ENCODE measurements around the gene GAPT. TPM values are rescaled to one million over a fixed set of nuclear protein-coding genes. Genes with fewer than 3 reads are reported as not detected.

GAPT gene
- total RNA-seq, 6 donors from 2014 or later: 1.0 to 8.0 (median 6.4) TPM; not detected in 1

- H3K4me1 ChIP-seq: no peaks in the 10 kb centered on the region
- no peaks in the 10 kb centered on the region for H3K9me3 ChIP-seq
- H3K36me3 ChIP-seq: no peaks in the 10 kb centered on the region
- no peak overlapping the region for H3K27ac ChIP-seq
- H3K4me3 ChIP-seq: no peak overlapping the region
- DNase-seq (no peak), ATAC-seq (ENCODE audit: low FRiP score in 2 of 2) (no peak)
- no peak for TF ChIP-seq POLR2AphosphoS5 (IDR thresholded peaks at IDR 0.05)
- TF ChIP-seq POLR2A (IDR thresholded peaks at IDR 0.05): no peak
- TF ChIP-seq EP300 (IDR thresholded peaks at IDR 0.05): no peak
- no peak for TF ChIP-seq CTCF (IDR thresholded peaks at IDR 0.05)
- no peaks in the 10 kb centered on the region for H3K27me3 ChIP-seq
Observed at GRCh38 chr5:58493141-58493540, 1.9 kb downstream of the GAPT start.

GRCh38 chr5:58496488-58496887 lies 5.3 kb downstream of the GAPT start:
- no peak overlapping the region for H3K4me3 ChIP-seq
- no peak for ATAC-seq (ENCODE audit: low FRiP score in 2 of 2)
- no peak for DNase-seq
- H3K4me1 ChIP-seq: peaks cover 0 to 17% (median 6%) of the 10 kb centered on the region in 4 donors
- TF ChIP-seq POLR2A (IDR thresholded peaks at IDR 0.05): no peak
- peak in 2 of 6 experiments; percentile 16 to 18 for TF ChIP-seq CTCF (IDR thresholded peaks at IDR 0.05)
- TF ChIP-seq POLR2AphosphoS5 (IDR thresholded peaks at IDR 0.05): no peak
- no peak for TF ChIP-seq EP300 (IDR thresholded peaks at IDR 0.05)
- 72 to 82% methylated on average over 3 of the region's 3 CpGs for WGBS, 2 donors
- no peaks in the 10 kb centered on the region for H3K36me3 ChIP-seq
- no peak overlapping the region for H3K27ac ChIP-seq
- no peaks in the 10 kb centered on the region for H3K9me3 ChIP-seq
- H3K27me3 ChIP-seq: no peaks in the 10 kb centered on the region

GRCh38 chr5:58497386-58497785 lies 6.2 kb downstream of the GAPT start:
- Histone ChIP-seq H3K4me1 (peaks cover 0 to 17% (median 6%) of the 10 kb centered on the region in 4 donors), H3K27me3 (no peaks in the 10 kb centered on the region), H3K36me3 (no peaks in the 10 kb centered on the region), H3K9me3 (no peaks in the 10 kb centered on the region), H3K27ac (no peak overlapping the region), H3K4me3 (no peak overlapping the region)
- TF ChIP-seq POLR2A (IDR thresholded peaks at IDR 0.05) (no peak), EP300 (IDR thresholded peaks at IDR 0.05) (no peak), CTCF (IDR thresholded peaks at IDR 0.05) (no peak), POLR2AphosphoS5 (IDR thresholded peaks at IDR 0.05) (no peak)
- 55 to 69% methylated on average over 5 of the region's 5 CpGs for WGBS, 2 donors
- ATAC-seq (ENCODE audit: low FRiP score in 2 of 2): no peak
- DNase-seq: no peak

- Histone ChIP-seq H3K4me1 (peaks cover 0 to 17% (median 6%) of the 10 kb centered on the region in 4 donors), H3K27me3 (no peaks in the 10 kb centered on the region), H3K36me3 (no peaks in the 10 kb centered on the region), H3K27ac (no peak overlapping the region), H3K9me3 (no peaks in the 10 kb centered on the region), H3K4me3 (no peak overlapping the region)
- no peak for TF ChIP-seq POLR2AphosphoS5 (IDR thresholded peaks at IDR 0.05)
- TF ChIP-seq POLR2A (IDR thresholded peaks at IDR 0.05): no peak
- TF ChIP-seq EP300 (IDR thresholded peaks at IDR 0.05): no peak
- TF ChIP-seq CTCF (IDR thresholded peaks at IDR 0.05): no peak
- DNase-seq (no peak), ATAC-seq (ENCODE audit: low FRiP score in 2 of 2) (no peak)
Observed at GRCh38 chr5:58497921-58498320, 6.7 kb downstream of the GAPT start.

GRCh38 chr5:58498340-58498942 lies 7.2 kb downstream of the GAPT start:
- Histone ChIP-seq H3K36me3 (no peaks in the 10 kb centered on the region), H3K4me3 (no peak overlapping the region), H3K4me1 (peaks cover 0 to 17% (median 6%) of the 10 kb centered on the region in 4 donors), H3K9me3 (no peaks in the 10 kb centered on the region), H3K27me3 (no peaks in the 10 kb centered on the region), H3K27ac (no peak overlapping the region)
- TF ChIP-seq POLR2AphosphoS5 (IDR thresholded peaks at IDR 0.05) (no peak), EP300 (IDR thresholded peaks at IDR 0.05) (no peak), CTCF (IDR thresholded peaks at IDR 0.05) (peak; percentile 32 to 69 (median 56)), POLR2A (IDR thresholded peaks at IDR 0.05) (no peak)
- DNase-seq (no peak), ATAC-seq (ENCODE audit: low FRiP score in 2 of 2) (no peak)
- WGBS, 2 donors: 16 to 17% methylated on average over 2 of the region's 2 CpGs
